HG03469 (cell line): Measurements from ENCODE around the gene CHIA.
"Not testable (repeated sequence)": the region's sequence is repeated elsewhere in the genome, so short reads cannot be mapped to it uniquely, and the experiment has no call there.

Experiments used
- ATAC-seq: cut with Tn5 transposase; IDR thresholded peaks from one replicate; pipeline ENCODE4 v1.9.1; 2021; ENCODE audit warnings: mild to moderate bottlenecking, moderate library complexity, moderate number of reproducible peaks; ENCODE audit not compliant: unreplicated experiment

CHIA gene

GRCh38 chr1:111283838-111284237 lies 6.8 kb upstream of the CHIA start:
- no peak for ATAC-seq

GRCh38 chr1:111285879-111286278 lies 4.8 kb upstream of the CHIA start:
- ATAC-seq: no peak

- ATAC-seq: no peak
Observed at GRCh38 chr1:111286912-111287311, 3.7 kb upstream of the CHIA start.

- ATAC-seq: no peak
Observed at GRCh38 chr1:111289371-111289770, 1.3 kb upstream of the CHIA start.

- ATAC-seq: no peak
Observed at GRCh38 chr1:111290104-111290503, 547 bp upstream of the CHIA start.

GRCh38 chr1:111294390-111294789 lies 3.7 kb downstream of the CHIA start:
- ATAC-seq: no peak

GRCh38 chr1:111302374-111302773 lies 11.7 kb downstream of the CHIA start:
- no peak for ATAC-seq

- ATAC-seq: no peak
Observed at GRCh38 chr1:111309690-111310089, 19.0 kb downstream of the CHIA start.

- ATAC-seq: no peak
Observed at GRCh38 chr1:111318523-111318922, 27.9 kb downstream of the CHIA start.

GRCh38 chr1:111320066-111320879 lies 29.6 kb downstream of the CHIA start:
- no peak for ATAC-seq

GRCh38 chr1:111323231-111323630 lies 32.6 kb downstream of the CHIA start:
- ATAC-seq: no peak

GRCh38 chr1:111332190-111332589 lies 41.5 kb downstream of the CHIA start:
- ATAC-seq: no peak

GRCh38 chr1:111334169-111334568 lies 43.5 kb downstream of the CHIA start:
- ATAC-seq: no peak

GRCh38 chr1:111335214-111335877 lies 44.7 kb downstream of the CHIA start:
- not testable (repeated sequence) for ATAC-seq

GRCh38 chr1:111338849-111339248 lies 48.2 kb downstream of the CHIA start:
- not testable (repeated sequence) for ATAC-seq

GRCh38 chr1:111346089-111346885 lies 55.6 kb downstream of the CHIA start:
- peak; percentile 81 for ATAC-seq

GRCh38 chr1:111347026-111347425 lies 56.4 kb downstream of the CHIA start:
- no peak for ATAC-seq

GRCh38 chr1:111351700-111352099 lies 61.0 kb downstream of the CHIA start:
- no peak for ATAC-seq

GRCh38 chr1:111354584-111354983 lies 63.9 kb downstream of the CHIA start:
- ATAC-seq: no peak

- no peak for ATAC-seq
Observed at GRCh38 chr1:111358964-111359363, 68.3 kb downstream of the CHIA start.

GRCh38 chr1:111359376-111359775 lies 68.7 kb downstream of the CHIA start:
- ATAC-seq: no peak
